Measurements from ENCODE around the gene MIPOL1.
"Not testable (repeated sequence)": the region's sequence is repeated elsewhere in the genome, so short reads cannot be mapped to it uniquely, and the experiment has no call there.

MIPOL1 gene

DNA sequence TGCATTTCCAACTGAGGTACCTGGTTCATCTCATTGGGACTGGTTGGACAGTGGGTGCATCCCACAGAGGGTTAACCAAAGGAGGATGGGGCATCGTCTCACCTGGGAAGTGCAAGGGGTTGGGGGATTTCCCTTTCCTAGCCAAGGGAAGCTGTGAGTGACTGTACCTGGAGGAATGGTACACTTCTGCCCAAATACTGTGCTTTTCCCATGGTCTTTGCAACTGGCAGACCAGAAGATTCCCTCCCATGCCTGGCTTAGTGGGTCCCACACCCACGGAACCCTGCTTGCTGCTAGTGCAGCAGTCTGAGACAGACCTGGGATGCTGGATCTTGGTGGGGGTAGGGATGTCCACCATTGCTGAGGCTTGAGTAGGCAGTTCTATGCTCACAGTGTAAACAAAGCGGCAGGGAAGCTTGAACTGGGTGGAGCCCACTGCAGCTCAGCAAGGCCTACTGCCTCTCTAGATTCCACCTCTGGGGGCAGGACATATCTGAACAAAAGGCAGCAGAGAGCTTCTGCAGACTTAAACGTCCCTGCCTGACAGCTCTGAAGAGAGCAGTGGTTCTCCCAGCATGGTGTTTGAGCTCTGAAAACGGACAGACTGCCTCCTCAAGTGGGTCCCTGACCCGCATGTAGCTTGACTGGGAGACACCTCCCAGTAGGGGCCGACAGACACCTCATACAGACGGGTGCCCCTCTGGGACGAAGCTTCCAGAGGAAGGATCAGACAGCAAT, 9.7 kb upstream of the MIPOL1 start:
- DNase-seq = not testable (repeated sequence)

- DNase-seq = not testable (repeated sequence)
Observed at GRCh38 chr14:37189733-37190132, 8.0 kb upstream of the MIPOL1 start.

DNA sequence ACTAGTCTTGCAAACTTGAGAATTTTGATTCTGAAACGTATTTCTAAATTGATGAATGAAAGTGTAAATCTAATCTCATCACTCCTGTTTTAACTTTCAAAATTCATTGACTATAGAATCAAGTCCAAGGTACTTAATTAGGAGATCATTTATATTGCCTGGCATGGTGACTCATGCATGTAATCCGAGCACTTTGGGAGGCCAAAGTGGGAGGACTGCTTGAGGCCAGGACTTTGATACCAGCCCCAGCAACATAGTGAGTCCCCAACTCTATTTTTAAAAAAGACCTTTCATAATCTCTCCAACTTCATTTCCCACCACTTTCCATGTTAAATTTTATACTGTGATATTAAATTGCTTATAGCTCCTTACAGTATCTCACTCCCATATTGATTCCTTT, 3.0 kb upstream of the MIPOL1 start:
- DNase-seq = no peak

DNA sequence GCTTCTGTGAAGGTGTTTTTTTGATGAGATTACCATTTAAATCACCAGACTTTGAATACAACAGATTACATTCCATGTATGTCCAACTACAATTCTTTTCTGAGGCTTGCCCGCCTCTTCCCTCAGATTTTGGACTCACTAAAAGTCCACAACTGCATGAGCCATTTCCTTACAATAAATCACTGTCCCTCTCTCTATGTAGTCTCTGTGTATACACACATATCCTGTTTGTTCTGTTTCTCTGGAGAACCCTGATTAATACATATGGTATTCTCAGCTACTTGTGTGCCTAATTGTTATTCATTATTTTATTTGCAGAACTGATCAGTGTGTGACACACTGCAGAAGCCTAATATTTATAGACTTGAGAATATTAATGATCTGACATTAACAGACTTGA, 2.4 kb upstream of the MIPOL1 start:
- no peak for DNase-seq

GRCh38 chr14:37196604-37197420, 925 bp upstream of the MIPOL1 start:
- no peak for DNase-seq

- DNase-seq = no peak
Observed at GRCh38 chr14:37198273-37198598, 499 bp downstream of the MIPOL1 start.

GRCh38 chr14:37198907-37199306, 1.2 kb downstream of the MIPOL1 start:
- no peak for DNase-seq

DNA sequence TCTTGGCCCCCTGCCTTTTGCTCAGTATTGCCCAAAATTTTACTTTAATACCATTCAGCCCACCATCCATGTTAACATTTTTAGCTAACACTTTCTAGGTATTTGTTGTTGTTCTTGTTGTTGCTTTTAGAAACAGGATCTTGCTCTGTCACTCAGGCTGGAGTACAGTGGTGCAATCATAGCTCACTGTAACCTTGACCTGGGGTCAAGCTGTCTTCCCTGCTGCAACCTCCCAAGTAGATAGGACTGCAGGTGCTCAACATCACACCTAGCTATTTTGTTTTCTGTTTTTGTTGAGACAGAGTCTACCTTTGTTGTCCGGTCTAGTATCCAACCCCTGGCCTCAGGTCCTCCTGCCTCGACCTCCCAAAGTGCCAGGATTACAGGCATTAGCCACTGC, 4.0 kb downstream of the MIPOL1 start:
- no peak for DNase-seq

DNA sequence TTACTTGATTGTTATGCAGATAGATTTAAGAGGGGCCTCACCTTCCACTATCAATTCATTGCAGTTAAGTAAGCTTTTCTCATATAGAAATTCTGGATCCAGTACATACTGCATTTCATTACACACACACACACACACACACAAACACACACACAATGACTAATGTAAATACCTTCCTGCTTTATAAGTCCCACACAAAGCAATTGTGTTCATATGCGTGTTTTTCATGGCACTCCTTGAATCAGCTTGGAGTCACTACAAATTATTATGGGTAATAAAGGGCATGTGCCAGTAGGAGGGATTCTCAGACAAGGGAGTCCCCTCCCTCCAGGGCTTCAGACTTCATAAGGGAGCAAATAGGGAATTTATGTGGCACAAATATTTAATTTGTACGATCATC, 4.5 kb downstream of the MIPOL1 start:
- no peak for DNase-seq

GRCh38 chr14:37202812-37203211, 5.1 kb downstream of the MIPOL1 start:
- DNase-seq = no peak

DNA sequence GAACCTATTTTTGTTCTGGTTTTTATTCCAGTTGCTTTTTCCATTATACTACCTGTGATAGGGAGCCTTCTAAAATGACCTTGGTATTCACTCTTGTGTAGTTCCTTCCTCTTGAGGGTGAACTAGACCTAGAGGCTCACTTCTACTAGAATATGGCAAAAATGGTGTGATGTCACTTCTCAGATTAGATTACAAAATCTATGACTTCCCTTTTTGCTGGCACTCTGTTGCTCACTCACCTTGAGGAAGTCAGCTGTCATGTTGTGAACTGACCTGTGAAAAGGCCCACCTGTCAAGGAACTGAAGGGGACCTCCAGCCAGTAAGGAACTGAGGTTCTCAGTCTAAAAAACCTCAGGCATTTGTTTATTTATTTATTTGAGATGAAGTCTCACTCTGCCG, 5.7 kb downstream of the MIPOL1 start:
- no peak for DNase-seq

GRCh38 chr14:37205623-37206605, 8.2 kb downstream of the MIPOL1 start:
- DNase-seq = not testable (repeated sequence)

- DNase-seq = not testable (repeated sequence)
Observed at GRCh38 chr14:37209617-37210016, 11.9 kb downstream of the MIPOL1 start.

GRCh38 chr14:37210448-37210847, 12.7 kb downstream of the MIPOL1 start:
- no peak for DNase-seq

GRCh38 chr14:37213016-37213415, 15.3 kb downstream of the MIPOL1 start:
- DNase-seq = no peak

DNA sequence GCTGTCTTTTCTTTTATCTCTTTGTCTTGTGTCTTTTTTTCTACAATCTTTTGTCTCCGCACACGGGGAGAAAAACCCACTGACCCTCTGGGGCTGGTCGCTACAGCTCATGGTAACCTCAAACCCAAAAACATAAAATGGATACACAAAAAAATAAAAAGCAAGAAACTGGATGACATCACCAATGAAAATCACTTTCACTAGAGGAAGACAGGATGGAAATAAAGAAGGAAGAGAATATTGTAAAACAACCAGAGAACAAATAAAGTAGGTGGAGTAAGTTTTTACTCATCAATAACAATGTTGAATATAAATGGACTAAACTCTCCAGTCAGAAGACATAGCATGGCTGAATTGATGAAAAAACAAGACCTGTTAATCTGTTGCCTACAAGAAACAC, 17.6 kb downstream of the MIPOL1 start:
- no peak for DNase-seq

DNA sequence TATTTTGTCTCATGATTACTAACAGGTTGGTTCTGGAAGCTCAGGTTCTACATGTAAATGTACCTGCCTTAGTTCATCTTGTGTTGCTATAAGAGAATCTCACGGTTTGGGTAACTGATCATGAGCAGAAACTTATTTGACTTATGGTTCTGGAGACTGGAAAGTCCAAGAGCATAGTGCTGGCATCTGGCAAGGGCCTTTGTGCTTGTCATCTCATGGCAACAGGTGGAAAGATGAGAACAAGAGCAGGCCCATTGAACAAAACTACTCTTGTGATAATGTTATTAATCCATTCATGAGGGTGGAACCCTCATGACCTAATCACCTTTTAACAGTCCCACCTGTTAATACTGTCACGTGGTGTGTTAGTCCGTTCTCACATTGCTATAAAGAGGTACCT, 23.3 kb downstream of the MIPOL1 start:
- DNase-seq = no peak

DNA sequence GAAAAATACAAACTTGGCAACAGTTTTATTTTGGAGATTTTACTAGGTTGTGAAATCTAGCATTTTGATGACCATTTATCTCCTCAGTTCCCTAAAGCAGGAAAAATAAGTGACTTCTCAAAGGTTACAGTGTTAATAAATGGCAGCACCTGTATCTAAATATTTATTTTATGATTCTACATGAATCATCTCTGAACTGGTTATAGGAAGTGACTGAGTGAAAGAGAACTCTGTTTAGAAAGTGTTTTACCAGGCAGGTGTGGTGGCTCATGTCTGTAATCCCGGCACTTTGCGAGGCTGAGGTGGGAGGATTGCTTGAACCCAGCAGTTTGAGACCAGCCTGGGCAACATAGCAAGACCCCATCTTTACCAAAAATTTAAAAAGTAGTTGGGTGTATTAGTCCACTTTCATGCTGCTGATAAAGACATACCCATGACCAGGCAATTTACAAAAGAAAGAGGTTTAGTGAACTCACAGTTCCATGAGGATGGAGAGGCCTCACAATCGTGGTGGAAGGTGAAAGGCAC, 26.3 kb downstream of the MIPOL1 start:
- no peak for DNase-seq

DNA sequence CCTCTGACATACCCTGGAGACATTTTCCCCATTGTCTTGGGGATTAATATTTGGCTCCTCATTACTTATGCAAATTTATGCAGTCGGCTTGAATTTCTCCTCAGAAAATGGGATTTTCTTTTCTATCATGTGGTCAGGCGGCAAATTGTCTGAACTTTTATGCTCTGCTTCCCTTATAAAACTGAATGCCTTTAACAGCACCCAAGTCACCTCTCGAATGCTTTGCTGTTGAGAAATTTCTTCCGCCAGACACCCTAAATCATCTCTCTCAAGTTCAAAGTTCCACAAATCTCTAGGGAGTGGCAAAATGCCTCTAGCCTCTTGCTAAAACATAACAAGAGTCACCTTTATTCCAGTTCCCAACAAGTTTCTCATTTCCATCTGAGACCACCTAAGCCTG, 27.9 kb downstream of the MIPOL1 start:
- not testable (repeated sequence) for DNase-seq

- DNase-seq = no peak
Observed at GRCh38 chr14:37230551-37231194, 32.9 kb downstream of the MIPOL1 start.

GRCh38 chr14:37232907-37233481, 35.3 kb downstream of the MIPOL1 start:
- no peak for DNase-seq

DNA sequence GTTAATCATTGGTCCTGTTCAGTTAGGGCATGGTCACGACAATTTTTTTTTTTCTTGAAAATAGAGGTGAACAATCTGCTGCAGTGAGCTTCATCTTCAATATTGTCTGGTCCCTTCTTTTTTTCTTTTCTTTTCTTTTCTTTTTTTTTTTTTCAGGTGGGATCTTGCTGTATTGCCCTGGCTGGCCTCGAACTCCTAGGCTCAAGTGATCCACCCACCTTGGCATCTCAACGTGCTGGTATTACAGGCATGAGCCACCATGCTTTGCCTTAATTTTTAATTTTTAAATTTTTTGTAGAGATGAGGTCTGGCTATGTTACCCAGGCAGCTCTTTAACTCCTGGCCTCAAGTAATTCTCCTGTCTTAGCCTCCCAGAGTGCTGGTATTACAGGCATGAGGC, 36.5 kb downstream of the MIPOL1 start:
- no peak for DNase-seq

Measured in stimulated activated CD4-positive, alpha-beta T cell treated with anti-CD3 and anti-CD28 coated beads, Interleukin-15, amount 100 ng/mL, for 24 hours (primary cell).